Stimulated activated CD8-positive, alpha-beta memory T cell treated with anti-CD3 and anti-CD28 coated beads, Interleukin-7, amount 100 ng/mL, for 48 hours (primary cell): ENCODE data around the gene CTNNA2.
"Not testable (repeated sequence)": the region's sequence is repeated elsewhere in the genome, so short reads cannot be mapped to it uniquely, and the experiment has no call there.

Experiments used
- DNase-seq, 2 donors: peaks; one replicate each; pipeline ENCODE4 v3.0.0-alpha.2; 2020; ENCODE audit warnings: low read depth in 1 of 2; ENCODE audit errors: extremely low read depth in 1 of 2

Gene CTNNA2

GRCh38 chr2:80122675-80123074 is 609.8 kb downstream of the CTNNA2 start:
- no peak for DNase-seq

DNA sequence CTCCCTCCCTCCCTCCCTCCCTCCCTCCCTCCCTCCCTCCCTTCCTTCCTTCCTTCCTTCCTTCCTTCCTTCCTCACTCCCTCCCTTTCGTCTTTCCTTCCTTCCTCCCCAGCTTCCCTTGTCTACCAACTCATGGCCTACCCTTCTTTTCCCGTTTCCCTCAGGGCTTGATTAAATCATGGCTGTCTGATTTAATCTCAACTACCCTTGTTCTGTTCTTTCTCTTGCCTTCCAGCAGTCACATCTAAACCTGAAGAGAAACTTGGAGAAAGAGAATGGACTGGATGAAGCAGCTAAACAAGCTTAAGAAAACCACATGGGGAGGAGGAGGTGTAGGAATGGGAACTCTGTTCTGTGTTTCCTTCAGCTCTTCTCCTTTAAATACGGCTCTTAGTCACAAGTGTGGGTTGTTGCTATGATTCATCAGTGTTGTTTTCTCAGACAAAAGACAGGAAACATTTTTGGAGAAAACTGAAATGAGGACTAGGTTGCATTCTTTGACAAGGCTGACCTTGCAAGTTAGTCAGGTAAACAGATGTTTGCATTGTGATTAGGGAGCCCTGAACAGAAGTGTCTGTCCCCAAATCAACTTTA is 613.8 kb downstream of the CTNNA2 start:
- DNase-seq: no peak

- DNase-seq: no peak
These were observed 615.2 kb downstream of the CTNNA2 start for GRCh38 chr2:80128080-80128479.

- DNase-seq: no peak
These were observed 619.4 kb downstream of the CTNNA2 start for GRCh38 chr2:80132281-80132680.

- DNase-seq: no peak
These were observed 622.1 kb downstream of the CTNNA2 start for GRCh38 chr2:80135001-80135400.

- DNase-seq: no peak
These were observed 623.5 kb downstream of the CTNNA2 start for GRCh38 chr2:80136338-80136737.

DNA sequence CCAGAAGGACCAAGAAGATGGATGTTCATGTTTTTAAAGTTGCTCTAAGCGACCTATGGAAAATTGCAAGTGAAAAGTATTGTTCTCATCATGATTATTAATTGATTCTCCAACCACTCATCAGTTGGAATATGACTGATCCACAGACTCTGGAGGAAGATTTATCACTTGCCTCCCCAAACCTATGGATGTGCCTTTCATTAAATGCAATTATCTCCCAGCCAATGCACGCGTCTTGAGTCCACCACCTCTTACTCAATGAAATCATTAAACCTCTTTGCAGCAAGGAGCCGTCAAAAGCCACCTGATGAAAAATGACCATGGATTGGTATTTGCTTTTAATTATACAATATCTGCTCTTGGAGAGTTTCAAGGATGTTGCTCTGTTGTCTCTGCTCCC is 626.1 kb downstream of the CTNNA2 start:
- no peak for DNase-seq

DNA sequence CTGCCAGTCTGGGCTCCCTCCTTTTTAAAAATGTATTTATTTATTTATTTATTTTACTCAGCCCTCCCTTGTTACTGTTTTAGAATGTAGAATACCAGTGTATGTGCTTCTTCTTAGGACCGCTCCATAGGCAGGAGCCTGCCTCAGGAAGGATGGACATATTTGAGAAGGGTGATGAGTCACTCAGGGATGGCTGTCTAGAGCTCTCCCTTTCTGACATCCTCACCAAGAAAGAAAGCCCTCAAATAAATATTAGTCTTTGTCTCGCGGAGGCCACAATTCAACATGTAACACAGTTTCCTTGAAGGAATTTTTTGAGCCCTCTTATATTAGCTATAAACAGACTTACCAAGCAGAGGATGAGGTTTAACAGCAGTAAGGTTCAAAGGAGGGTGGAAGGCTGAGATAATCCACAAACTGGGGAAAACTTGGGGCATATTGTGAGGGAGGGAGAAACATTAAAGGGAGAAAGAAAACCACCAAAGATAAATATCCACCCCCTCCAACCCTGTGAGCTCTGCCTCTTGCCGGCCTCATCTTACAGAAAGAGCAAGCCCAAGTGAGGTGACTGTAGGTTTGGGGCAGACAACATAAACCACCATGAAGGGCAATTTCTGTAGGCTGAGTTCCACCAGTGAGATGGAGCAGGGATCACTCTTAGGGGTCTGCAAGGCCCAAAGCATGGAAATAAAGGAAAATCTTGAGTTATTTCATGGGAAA is 628.3 kb downstream of the CTNNA2 start:
- no peak for DNase-seq

- no peak for DNase-seq
These were observed 632.6 kb downstream of the CTNNA2 start for GRCh38 chr2:80145499-80145898.

GRCh38 chr2:80146757-80147156 is 633.9 kb downstream of the CTNNA2 start:
- not testable (repeated sequence) for DNase-seq

GRCh38 chr2:80147690-80148089 is 634.8 kb downstream of the CTNNA2 start:
- DNase-seq: no peak

DNA sequence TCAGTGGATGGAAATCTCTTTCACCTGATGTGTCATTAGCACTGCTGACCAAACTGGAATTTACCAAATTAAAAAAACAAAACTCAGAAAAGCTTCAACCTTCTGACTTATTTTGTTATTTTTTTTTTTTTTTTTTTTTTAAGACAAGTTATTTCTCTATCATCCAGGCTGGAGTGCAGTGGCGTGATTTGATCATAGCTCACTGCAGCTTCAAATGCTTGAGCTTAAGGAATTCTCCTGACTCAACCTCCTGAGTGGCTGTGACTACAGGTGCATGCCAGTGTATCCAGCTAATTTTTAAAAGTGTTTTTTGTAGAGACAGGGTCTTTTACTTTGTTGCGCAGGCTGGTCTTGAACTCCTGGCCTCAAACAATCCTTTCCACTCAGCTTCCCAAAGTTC is 636.1 kb downstream of the CTNNA2 start:
- no peak for DNase-seq

DNA sequence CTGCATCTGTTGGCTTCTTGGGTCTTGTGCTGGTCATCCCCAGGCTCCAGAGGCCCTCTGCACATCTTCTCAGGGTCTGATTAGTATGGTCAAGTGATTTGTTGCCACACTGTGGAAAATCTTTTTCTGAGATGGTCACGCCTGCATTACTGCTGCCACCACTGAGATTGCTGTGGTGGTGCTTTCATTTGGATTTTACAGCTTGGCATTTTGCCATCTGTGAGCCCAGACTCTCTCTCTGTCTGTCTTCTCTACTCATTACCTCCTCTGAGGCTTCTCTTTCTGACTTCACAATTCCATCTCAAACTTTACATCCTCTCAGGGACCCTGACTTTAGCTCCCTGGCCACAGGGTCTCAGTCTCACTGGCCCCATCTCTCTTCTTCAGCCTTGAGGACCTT is 637.1 kb downstream of the CTNNA2 start:
- no peak for DNase-seq

DNA sequence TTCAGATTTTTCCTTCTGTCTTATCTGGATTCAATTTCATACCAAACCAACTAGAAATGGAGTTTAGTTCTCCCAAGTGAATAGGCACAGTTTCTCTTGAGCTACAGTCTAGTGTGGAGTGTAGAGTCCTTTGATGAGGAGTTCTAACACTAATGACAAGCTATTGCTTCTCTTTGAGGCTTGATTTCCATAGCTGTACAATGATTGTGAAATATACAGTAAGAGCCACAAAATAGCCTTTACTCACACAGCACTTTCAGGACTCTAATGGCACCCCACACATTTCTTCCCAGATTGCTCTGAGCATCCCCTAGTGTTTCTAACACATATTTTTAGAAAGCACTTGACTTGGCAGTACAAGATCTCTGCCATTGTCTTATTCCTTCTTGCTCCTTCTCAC is 638.4 kb downstream of the CTNNA2 start:
- no peak for DNase-seq

- no peak for DNase-seq
These were observed 638.8 kb downstream of the CTNNA2 start for GRCh38 chr2:80151651-80152050.

- DNase-seq: no peak
These were observed 640.3 kb downstream of the CTNNA2 start for GRCh38 chr2:80153151-80153550.

- DNase-seq: no peak
These were observed 640.9 kb downstream of the CTNNA2 start for GRCh38 chr2:80153768-80154167.

DNA sequence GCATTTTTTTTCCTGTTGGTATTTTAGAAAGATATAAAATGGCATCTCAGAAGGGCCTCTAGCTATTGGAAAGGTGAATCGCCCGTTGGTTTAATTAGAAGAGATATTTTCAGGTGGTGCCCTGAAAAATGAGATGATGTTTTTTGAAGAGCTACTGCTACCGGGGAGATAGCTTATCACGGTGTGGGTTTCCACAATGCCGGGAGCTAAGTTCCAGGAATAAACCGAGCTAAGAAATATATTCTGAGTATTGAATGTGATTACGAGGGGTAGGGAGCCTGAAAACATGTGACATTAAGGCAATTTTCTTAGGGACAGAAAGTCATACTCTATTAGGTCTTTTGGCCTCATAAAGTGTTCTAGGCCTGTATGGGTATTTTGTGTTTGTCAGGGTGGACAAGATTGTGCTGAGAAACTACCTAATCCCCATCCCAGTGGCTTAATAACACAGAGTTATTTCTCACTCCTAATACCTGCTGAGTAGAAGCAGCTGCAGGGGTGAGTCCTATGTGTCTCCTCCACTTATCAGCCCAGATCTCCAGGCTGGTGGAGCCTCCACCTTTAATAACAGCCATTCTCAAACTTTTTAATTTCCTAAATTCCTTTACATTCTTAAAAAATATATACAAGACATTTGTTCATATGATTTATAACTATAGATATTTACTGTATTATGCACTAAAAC is 641.5 kb downstream of the CTNNA2 start:
- DNase-seq: no peak

DNA sequence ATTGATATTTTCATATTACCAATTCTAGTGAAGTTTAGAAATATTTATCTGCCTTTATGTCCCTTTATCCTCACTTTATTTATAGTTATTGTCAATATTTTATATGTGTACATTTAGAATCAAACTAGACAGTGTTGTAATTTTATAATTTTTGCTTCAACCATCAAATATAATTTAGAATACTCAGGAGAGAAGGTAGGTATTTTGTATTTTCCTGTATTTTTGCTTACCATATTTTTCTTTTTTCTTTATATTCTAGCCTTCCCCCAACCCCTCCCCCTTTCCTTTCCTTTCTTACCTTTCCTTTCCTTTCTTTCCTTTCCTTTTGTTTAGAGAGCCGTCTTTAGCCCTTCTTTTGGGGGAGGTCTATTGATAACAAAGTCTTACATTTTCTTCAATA is 651.5 kb downstream of the CTNNA2 start:
- DNase-seq: no peak

DNA sequence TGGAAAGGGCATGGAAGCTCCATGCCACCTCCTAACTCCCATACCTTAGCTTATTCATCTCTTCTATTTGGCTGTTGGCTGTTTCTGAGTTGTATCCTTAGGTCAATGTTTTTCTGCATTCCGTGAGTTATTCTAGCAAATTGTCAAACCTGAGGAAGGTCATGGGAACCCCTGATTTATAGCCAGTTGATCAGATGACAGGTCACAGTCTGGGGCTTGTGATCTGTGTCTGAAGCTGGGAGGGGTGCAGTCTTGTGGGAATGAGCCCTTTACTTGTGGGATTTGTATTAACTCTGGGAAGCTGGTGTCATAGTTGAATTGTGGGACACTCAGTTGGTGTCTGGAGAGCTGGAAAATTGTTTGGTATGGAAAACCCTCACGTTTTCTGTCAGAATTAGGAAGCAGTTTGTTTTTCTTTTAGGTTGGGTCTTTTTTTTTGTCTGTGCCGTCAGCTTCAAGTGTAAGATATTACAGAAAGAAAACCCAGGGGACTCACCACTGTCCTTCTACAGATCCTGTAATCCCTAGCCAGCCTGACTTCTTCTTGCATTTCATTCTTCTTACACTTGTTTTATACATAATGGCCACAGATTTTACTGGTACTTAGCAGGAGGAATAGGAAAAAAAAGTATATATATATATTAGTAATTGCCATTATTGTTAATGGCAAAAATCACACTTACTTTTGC is 653.8 kb downstream of the CTNNA2 start:
- no peak for DNase-seq

DNA sequence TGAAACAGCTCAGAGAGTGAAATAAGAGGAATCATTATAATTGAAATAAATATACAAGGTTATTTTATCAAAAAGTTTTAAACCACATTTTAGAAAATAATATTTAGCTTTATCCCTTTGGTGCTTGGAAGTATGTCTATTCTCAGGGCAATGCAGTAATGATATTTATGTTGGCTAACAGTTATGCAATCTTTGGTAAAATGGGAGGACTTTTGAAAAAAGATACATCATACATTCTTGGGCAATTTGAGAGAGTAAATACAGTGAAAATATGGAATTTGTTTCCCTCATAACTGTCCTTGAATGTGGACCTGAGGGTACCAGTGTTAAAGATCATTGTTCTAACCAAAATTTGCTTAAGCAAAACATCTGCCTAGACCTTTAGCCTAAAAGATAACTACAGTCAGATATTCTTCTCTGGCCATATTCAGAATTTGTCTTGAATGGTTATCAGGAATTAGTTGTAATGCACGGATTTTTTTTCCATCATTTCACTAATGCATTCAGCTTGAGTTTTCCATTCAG is 654.5 kb downstream of the CTNNA2 start:
- DNase-seq: no peak
